Left lung (tissue), 10 donors: ENCODE results near the gene PDE8A. TPM values are rescaled to one million over a fixed set of nuclear protein-coding genes. Genes with fewer than 3 reads are reported as not detected.

Experiments
- ATAC-seq: fragments of 200-7000 bp; cut with Tn5 transposase; one replicate; pipeline ENCODE4 v1.9.1; 2020; ENCODE audit warnings: moderate library complexity
- DNase-seq, 4 donors: peaks; one replicate each; pipeline ENCODE4 v3.0.0-alpha.2; 2013 to 2020
- H3K27ac ChIP-seq, 2 donors: fragments of 200-600 bp; sonication (generic) in 1 of 2; one replicate each; pipeline versions ENCODE4 v1.5.0 to v1.8.0; 2020 to 2021
- H3K27me3 ChIP-seq, 2 donors: fragments of 200-600 bp; sonication (generic) in 1 of 2; one replicate each; pipeline versions ENCODE4 v1.5.0 to v1.8.0; 2020 to 2021
- H3K36me3 ChIP-seq, 2 donors: fragments of 200-600 bp; sonication (generic) in 1 of 2; one replicate each; pipeline versions ENCODE4 v1.5.0 to v1.8.0; 2020 to 2021
- H3K4me1 ChIP-seq, 2 donors: fragments of 200-600 bp; one replicate each; pipeline ENCODE4 v1.8.0; 2021
- H3K4me3 ChIP-seq, 2 donors: fragments of 200-600 bp; sonication (generic) in 1 of 2; one replicate each; pipeline versions ENCODE4 v1.5.0 to v1.8.0; 2020 to 2021; ENCODE audit warnings: mild to moderate bottlenecking in 1 of 2
- H3K9me3 ChIP-seq, 2 donors: fragments of 200-600 bp; sonication (generic) in 1 of 2; one replicate each; pipeline versions ENCODE4 v1.5.0 to v1.8.0; 2020 to 2021
- CTCF ChIP-seq, 2 donors: fragments of 200-600 bp; sonication (generic) in 1 of 2; IDR thresholded peaks; one replicate each; pipeline versions ENCODE4 v1.5.0 to v1.8.0; 2021; ENCODE audit warnings: antibody characterized with exemption in 2 of 2
- intact Hi-C, 2 donors: fragments of 100-400 bp; cut with DNase I; formaldehyde crosslinking; loops; one replicate each; pipeline versions ENCODE4 v1.11.2 to v1.14.2; 2022
- polyA plus RNA-seq, 6 donors: library from polyadenylated mRNA; unstranded; fragments of 120-200 nt; gene quantifications; one replicate each; pipeline ENCODE4 v1.2.1, GENCODE V29; 2013; ENCODE audit not compliant: insufficient read length in 6 of 6
- total RNA-seq, 2 donors: library from RNA; stranded (reverse); fragmentation: NEBNext Ultra II Directional; extraction: Animal tissue kit (Norgen Biotek cat#: 25700); gene quantifications; one replicate each; pipeline ENCODE4 v1.2.1, GENCODE V29; 2021
- donor health status: DM: no; HTN: yes; CAD: no.
- donor health status: DM: no; HTN: no; CAD: no.

Gene PDE8A
- total and polyA plus RNA-seq, 8 donors, result 30.4 to 64.0 (median 48.4) TPM

GRCh38 chr15:85141726-85142125 lies 160.1 kb downstream of the PDE8A start:
- H3K36me3 ChIP-seq, result peaks cover 0 to 32% of the 10 kb centered on the region in 2 donors
- intact Hi-C loops, result no loop called here
- no peak for TF ChIP-seq CTCF (IDR thresholded peaks at IDR 0.05)
- H3K27me3 ChIP-seq, result no peaks in the 10 kb centered on the region
- H3K4me1 ChIP-seq, result no peaks in the 10 kb centered on the region
- no peak for DNase-seq
- H3K4me3 ChIP-seq, result no peak overlapping the region
- no peaks in the 10 kb centered on the region for H3K9me3 ChIP-seq
- ATAC-seq, result no peak
- no peak overlapping the region for H3K27ac ChIP-seq

- no peak overlapping the region for H3K4me3 ChIP-seq
- intact Hi-C loops, result no loop called here
- no peaks in the 10 kb centered on the region for H3K27me3 ChIP-seq
- no peaks in the 10 kb centered on the region for H3K4me1 ChIP-seq
- no peak for TF ChIP-seq CTCF (IDR thresholded peaks at IDR 0.05)
- ATAC-seq (no peak), DNase-seq (no peak)
- H3K27ac ChIP-seq, result no peak overlapping the region
- H3K36me3 ChIP-seq, result peaks cover 0 to 26% of the 10 kb centered on the region in 2 donors
- no peaks in the 10 kb centered on the region for H3K9me3 ChIP-seq
Measured at GRCh38 chr15:85142312-85142711, 160.7 kb downstream of the PDE8A start.

GRCh38 chr15:85149465-85150129 lies 167.9 kb downstream of the PDE8A start:
- intact Hi-C loops, result no loop called here
- no peak for ATAC-seq

GRCh38 chr15:85150130-85150480 lies 168.4 kb downstream of the PDE8A start:
- Histone ChIP-seq H3K4me3 (no peak overlapping the region), H3K27ac (no peak overlapping the region), H3K36me3 (no peaks in the 10 kb centered on the region), H3K27me3 (no peaks in the 10 kb centered on the region), H3K4me1 (no peaks in the 10 kb centered on the region), H3K9me3 (no peaks in the 10 kb centered on the region)
- DNase-seq (no peak), ATAC-seq (no peak)
- intact Hi-C loops, result no loop called here
- no peak for TF ChIP-seq CTCF (IDR thresholded peaks at IDR 0.05)

More at GRCh38 chr15:85149465-85150129, 167.9 kb downstream of the PDE8A start:
- TF ChIP-seq CTCF (IDR thresholded peaks at IDR 0.05), result no peak
- H3K9me3 ChIP-seq, result no peaks in the 10 kb centered on the region
- H3K4me1 ChIP-seq, result no peaks in the 10 kb centered on the region
- no peak overlapping the region for H3K4me3 ChIP-seq
- H3K36me3 ChIP-seq, result no peaks in the 10 kb centered on the region
- H3K27ac ChIP-seq, result no peak overlapping the region
- H3K27me3 ChIP-seq, result no peaks in the 10 kb centered on the region
- DNase-seq, result no peak

GRCh38 chr15:85151145-85151544 lies 169.5 kb downstream of the PDE8A start:
- H3K36me3 ChIP-seq, result no peaks in the 10 kb centered on the region
- no peak for DNase-seq
- intact Hi-C loops, result no loop called here
- H3K27me3 ChIP-seq, result no peaks in the 10 kb centered on the region
- H3K4me3 ChIP-seq, result no peak overlapping the region
- no peak for ATAC-seq
- H3K4me1 ChIP-seq, result no peaks in the 10 kb centered on the region
- H3K9me3 ChIP-seq, result no peaks in the 10 kb centered on the region
- no peak for TF ChIP-seq CTCF (IDR thresholded peaks at IDR 0.05)
- H3K27ac ChIP-seq, result no peak overlapping the region
